ENCODE data around the gene CYTL1. TPM values are rescaled to one million over a fixed set of nuclear protein-coding genes. Genes with fewer than 3 reads are reported as not detected.

The CYTL1 gene
- total and polyA plus RNA-seq, 2 experiments from 2014 or later, result 0.57 to 1.8 TPM

- H3K9me3 ChIP-seq (ENCODE audit: low read depth), result no peaks in the 10 kb centered on the region
- DNase-seq (ENCODE audit: low read depth in 1 of 2, low spot score in 1 of 2), result no peak
- H3K27ac ChIP-seq, result no peak overlapping the region
- H3K4me3 ChIP-seq, result no peak overlapping the region
- H3K4me1 ChIP-seq (ENCODE audit: low read depth), result no peaks in the 10 kb centered on the region
- no peak for TF ChIP-seq CTCF (IDR thresholded peaks at IDR 0.05; ENCODE audit: low read depth, low read length)
- no peaks in the 10 kb centered on the region for H3K36me3 ChIP-seq
- no peaks in the 10 kb centered on the region for H3K27me3 ChIP-seq
Observed at GRCh38 chr4:4995908-4996265, 23.4 kb downstream of the CYTL1 start.

GRCh38 chr4:4995103-4995907 lies 24.0 kb downstream of the CYTL1 start:
- Histone ChIP-seq H3K36me3 (no peaks in the 10 kb centered on the region), H3K4me3 (no peak overlapping the region), H3K27me3 (no peaks in the 10 kb centered on the region), H3K27ac (no peak overlapping the region), H3K4me1 (ENCODE audit: low read depth) (no peaks in the 10 kb centered on the region), H3K9me3 (ENCODE audit: low read depth) (no peaks in the 10 kb centered on the region)
- peak; percentile 97 for TF ChIP-seq CTCF (IDR thresholded peaks at IDR 0.05; ENCODE audit: low read depth, low read length)
- peak; percentile 73 to 85 for DNase-seq (ENCODE audit: low read depth in 1 of 2, low spot score in 1 of 2)

GRCh38 chr4:4994312-4995097 lies 24.8 kb downstream of the CYTL1 start:
- TF ChIP-seq CTCF (IDR thresholded peaks at IDR 0.05; ENCODE audit: low read depth, low read length), result no peak
- Histone ChIP-seq H3K36me3 (no peaks in the 10 kb centered on the region), H3K4me1 (ENCODE audit: low read depth) (no peaks in the 10 kb centered on the region), H3K9me3 (ENCODE audit: low read depth) (no peaks in the 10 kb centered on the region), H3K27ac (no peak overlapping the region), H3K27me3 (no peaks in the 10 kb centered on the region), H3K4me3 (no peak overlapping the region)
- DNase-seq (ENCODE audit: low read depth in 1 of 2, low spot score in 1 of 2), result no peak

GRCh38 chr4:4992833-4993232 lies 26.4 kb downstream of the CYTL1 start:
- H3K4me1 ChIP-seq (ENCODE audit: low read depth), result no peaks in the 10 kb centered on the region
- H3K36me3 ChIP-seq, result no peaks in the 10 kb centered on the region
- DNase-seq (ENCODE audit: low read depth in 1 of 2, low spot score in 1 of 2), result no peak
- no peak for TF ChIP-seq CTCF (IDR thresholded peaks at IDR 0.05; ENCODE audit: low read depth, low read length)
- H3K27me3 ChIP-seq, result no peaks in the 10 kb centered on the region
- H3K27ac ChIP-seq, result no peak overlapping the region
- H3K9me3 ChIP-seq (ENCODE audit: low read depth), result no peaks in the 10 kb centered on the region
- H3K4me3 ChIP-seq, result no peak overlapping the region

- Histone ChIP-seq H3K9me3 (ENCODE audit: low read depth) (no peaks in the 10 kb centered on the region), H3K27me3 (no peaks in the 10 kb centered on the region), H3K4me1 (ENCODE audit: low read depth) (no peaks in the 10 kb centered on the region), H3K36me3 (no peaks in the 10 kb centered on the region), H3K27ac (no peak overlapping the region), H3K4me3 (no peak overlapping the region)
- no peak for TF ChIP-seq CTCF (IDR thresholded peaks at IDR 0.05; ENCODE audit: low read depth, low read length)
- no peak for DNase-seq (ENCODE audit: low read depth in 1 of 2, low spot score in 1 of 2)
Observed at GRCh38 chr4:4991541-4992099, 27.6 kb downstream of the CYTL1 start.

Measured in cardiac muscle cell (in vitro differentiated cells and primary cell).